ENCODE data around the gene ADGRG1.

Gene ADGRG1

DNA sequence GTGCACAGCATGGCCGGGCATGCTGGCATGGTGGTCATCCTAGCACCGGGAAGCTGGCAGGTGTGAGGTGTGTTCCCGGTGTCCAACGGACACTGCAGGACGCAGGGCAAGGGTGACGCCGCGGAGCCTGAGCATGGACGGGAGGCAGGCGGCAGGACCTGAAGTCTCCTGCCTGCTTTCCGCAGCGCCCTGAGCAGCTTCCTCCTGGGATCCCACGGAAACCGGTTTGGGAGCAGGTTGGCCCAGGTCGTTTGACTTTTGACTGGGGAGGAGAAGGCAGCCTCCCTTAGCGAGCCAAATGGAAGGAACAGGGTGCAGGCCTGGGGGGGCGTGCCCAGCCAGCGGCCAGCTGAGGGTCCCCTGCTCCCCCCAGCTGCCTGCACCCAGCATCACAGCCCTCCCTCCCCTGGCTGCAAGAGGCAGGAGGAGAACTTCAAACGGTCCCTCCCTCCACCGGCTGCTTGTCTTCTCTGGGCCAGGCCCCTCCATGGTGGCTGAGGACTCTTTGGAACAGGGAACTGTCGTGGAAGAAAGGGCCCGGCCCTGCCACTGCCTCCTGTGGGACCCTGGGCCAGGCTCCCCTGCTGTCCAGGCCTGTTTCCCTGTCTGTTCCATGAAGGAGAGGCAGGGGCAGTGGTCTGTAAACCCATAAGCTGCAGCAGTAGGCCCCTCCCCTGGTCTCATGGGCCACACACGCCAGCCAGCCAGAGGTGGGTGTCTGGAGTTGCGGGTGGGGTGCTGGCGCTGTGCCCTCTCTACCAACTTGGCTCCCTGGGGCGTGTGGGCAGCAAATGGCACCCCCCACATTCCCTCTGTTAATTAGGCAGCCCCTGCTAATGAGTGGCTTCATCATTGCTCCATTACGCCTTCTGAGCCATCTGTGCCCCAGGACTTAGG is 7.8 kb upstream of the ADGRG1 start:
- no peak for DNase-seq

DNA sequence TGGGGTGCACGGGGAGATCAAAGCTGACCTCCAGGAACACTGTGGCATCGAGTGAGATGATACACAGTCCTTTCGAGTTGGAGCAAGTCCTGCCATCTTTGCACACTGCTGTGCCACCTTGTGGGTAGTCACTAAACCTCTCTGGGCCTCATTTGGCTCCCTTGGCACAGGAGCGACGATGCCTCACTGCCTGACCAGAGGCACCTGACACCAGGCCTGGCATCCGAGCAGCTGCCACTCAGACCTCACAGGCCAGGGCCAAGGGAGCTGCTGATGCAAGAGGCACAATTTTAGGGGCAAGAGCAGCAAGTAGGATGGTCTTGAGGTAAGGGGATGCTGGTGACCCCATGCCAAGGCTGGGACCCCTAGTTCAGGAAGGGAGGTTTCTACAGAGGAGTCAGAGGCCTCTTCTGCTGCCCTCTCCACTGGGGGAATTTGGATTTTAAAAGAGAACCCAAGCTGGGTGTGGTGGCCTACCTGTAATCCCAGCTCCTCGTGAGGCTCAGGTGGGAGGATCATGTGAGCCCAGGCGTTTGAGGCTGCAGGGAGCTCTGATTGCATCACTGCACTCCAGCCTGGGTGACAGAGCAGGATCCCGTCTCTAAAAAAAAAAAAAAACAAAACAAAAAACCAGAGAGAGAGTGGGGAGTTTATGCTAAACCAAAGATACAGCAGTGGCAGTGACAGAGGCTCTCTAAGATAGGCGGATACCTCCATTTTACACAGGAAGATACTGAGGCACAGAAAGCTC is 6.7 kb upstream of the ADGRG1 start:
- no peak for DNase-seq

DNA sequence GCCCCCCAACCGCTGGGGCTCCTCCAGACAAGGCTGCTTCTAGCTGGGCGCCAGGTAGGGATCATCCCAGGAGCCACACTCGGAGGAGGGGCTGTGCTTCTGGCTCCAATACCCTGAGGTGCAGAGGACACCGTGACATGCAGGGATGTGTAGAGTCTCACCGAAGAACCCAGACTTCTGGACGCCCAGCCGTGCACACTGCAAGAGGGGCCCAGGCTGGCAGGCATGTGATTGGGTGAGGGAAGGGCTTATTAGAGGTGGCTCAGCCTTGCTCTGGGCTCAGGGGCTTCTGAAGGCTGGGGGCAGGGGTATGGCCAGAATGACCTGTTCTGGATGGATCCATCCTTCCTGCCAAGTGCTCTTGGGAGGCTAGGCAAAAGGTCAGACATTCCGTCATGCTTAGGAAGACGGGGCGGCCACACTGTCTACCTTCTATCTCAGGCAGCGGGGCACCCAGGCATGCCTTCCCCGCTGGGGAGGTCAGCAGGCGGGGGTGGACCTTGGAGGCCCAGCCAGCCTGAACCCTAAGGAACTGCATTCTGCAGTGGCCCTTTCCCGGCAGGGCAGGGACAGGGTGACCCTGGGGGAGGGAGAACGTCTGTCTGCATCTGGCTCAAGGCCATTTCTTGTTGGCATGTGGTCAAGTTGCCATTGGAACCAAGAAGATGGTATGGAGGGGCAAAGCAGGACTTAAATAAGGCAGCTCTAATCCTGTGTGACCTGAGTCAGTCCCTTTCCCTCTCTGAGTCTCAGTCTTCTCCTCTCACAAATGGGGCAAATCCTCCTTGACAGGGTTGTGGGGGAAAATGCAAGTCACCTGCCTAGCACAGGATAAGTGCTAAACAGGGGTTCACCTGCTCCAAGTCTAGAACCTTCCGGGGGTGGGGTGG is 5.8 kb upstream of the ADGRG1 start:
- DNase-seq, result no peak

DNA sequence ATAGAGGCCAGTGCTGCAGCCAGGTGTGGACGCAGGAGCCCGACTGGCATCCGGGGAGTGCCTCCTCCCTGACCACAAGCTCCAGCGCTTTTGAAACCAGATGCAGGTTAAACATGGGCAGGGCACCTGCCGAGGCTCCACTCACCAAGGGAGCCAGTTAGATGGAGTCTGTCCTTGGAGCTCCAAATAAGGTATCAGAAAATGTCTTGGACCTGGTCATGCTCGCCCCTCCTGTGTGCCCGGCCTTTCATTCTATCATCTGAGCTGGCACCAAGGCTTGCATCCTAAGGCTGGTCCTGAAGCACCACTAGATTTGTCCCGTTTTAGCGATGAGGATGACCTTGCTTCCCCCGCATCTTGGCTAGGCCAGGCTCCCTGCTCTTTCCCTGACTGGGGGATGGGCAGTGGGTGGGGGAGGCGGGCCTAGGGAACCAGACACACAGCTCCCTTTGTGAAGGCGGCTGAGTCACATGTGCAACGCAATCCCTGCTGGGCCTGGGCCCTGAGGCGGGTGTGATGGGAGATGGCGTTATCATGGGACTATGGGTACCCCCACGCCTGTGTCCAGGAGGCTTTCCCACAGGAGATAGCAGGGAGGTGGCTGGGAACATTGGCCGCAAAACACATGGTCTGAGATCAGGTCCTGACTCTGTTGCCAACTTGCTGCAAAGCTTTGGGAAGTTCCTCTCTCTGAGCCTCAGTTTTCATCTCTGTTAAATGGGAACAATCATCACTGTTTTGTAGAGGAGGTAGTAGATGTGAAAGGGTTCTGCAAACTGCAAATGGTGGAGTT is 5.0 kb upstream of the ADGRG1 start:
- no peak for DNase-seq

DNA sequence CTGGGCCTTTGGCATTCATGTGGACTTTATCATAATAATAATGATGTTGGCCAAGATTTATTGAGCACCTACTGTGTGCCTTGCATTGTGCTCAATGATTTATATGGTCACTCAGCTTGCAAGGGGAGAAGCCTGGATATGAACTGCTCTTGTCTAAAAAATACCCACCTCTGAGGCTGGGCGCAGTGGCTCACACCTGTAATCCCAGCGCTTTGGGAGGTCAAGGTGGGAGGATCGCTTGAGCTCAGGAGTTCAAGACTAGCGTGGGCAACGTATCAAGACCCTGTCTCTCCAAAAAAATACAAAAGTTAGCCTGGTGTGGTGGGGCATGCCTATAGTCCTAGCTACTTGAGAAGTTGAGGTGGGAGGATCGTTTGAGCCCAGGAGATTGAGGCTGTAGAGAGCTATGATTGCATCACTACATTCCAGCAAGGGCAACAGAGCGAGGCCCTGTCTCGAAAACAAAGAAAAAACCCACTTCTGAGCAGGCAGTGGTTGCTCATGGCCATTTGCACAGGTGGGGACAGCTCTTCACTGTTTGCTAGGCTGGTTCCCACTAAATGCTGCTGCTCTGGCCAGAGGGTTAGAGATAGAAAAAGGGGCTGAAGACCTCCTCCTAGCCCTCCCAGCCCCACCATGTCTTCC is 4.3 kb upstream of the ADGRG1 start:
- DNase-seq, result no peak

DNA sequence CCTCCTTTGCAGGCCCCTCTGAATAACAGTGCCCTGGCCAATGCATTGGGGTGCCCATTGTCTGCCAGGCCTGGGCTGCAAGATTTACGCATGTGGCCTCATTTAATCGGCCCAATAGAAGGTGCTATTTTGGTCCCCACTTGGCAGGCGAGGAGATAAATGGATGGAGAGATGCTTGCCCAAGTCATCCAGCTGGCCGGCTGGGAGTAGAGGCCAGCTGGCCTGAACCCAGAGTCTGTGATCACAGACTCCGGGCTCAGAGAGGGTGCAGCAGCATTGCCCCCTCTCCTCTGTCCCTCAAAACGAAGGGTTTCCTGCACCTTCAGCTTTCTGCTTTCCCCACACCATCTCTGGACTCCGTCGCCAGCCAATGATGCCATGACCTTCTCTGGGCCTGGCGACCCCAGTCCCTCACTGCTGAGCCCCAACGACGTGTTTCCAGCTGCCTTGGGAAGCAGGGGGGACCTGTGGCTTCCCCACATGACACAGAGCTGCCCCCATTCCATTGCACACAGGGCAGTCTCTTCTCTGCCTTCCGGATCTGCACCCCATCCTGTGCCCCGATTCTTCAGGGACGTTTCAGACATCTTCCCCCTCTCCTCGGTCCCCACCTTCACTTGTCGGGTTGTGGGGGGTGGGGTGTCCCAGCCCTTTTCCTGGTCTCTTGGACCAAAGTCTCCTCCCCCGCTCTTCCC is 3.5 kb upstream of the ADGRG1 start:
- DNase-seq, result no peak

DNA sequence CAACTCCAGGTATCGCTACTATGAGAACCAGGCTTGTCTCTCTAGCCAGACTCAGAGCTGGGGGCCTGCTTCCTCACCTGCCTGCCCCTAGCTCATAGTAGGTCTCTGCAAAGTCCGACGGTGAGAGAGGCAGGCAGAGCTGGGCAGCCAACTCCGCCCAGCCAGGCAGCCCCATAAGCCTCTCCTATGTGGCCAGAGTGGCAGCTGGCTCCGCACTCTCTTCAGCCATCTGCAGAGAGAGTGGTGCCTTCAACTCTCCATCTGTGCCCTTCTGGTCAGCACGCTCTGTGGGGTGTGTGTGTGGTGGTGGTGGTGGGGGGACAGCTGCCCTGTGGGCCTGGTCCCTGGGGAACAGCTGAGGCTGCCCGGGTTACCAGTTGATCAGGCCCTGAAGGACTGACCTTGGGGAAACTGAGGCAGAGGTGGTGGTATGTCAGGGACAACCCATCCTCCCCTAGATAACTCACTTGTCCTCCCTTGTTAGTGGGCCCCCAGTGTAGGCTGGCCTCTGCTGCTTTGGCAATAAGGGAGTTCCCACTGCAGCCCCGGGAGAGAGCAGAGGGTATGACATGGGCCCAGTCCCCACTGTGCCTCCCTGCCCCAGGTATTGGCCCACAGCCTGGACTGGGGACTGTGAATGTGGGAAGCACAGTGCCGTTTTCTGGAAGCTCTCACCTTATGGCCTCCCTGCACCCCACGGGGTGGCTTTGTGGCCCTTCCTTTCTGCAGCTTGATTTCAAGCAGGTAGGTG is 1.8 kb upstream of the ADGRG1 start:
- DNase-seq, result no peak

DNA sequence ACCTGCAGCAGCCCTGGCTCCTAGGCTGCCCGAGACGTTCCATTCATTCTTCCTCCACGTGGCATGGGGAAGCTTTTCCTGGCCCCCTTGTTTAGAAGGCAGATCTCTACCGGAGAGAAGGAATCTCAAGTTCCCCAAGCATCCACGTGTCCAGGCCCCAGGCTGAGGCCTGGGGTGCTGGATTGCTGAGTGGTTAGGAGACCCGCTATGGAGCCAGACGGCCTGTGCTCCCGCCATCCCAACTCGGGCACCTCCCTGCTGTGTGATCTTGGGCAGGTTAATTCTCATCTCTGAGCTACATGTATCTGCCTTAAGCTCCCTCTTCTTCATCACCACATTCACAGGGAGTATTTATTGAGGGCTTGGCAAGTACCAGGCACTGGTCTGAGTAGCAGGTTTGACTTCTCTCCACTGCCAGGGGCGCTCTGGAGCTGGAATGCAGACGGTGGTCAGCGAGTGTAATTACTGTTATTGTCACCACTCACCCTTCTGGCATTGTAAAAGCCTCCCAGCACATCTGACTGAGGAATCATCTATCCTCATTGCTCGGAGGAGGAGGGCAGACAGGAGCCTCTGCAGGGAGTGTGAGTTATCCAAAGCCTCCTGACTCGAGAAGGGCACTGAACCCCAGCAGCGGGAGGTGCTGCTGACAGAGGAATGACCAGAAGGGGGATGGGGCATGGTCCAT is 1.1 kb upstream of the ADGRG1 start:
- no peak for DNase-seq

DNA sequence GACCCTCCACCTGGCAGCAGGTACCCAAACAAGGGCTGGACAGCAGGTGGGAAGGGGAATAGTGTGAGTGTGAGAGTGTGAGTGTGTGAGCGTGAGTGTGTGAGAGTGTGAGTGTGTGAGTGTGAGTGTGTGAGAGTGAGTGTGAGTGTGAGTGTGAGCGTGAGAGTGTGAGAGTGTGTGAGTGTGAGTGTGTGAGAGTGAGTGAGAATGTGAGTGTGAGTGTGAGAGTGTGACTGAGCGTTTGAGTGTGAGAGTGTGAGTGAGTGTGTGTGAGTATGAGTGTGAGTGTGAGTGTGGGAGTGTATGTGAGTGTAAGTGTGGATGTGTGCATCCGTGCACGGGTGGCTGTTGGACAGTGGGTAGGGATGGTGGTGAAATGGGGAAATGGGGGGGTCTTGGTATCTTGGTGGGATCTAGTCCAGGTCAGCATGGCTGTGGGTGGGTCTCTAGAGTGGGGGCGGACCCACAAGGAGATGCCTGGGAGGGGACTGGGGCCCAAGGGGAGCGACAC is 408 bp downstream of the ADGRG1 start:
- no peak for DNase-seq

DNA sequence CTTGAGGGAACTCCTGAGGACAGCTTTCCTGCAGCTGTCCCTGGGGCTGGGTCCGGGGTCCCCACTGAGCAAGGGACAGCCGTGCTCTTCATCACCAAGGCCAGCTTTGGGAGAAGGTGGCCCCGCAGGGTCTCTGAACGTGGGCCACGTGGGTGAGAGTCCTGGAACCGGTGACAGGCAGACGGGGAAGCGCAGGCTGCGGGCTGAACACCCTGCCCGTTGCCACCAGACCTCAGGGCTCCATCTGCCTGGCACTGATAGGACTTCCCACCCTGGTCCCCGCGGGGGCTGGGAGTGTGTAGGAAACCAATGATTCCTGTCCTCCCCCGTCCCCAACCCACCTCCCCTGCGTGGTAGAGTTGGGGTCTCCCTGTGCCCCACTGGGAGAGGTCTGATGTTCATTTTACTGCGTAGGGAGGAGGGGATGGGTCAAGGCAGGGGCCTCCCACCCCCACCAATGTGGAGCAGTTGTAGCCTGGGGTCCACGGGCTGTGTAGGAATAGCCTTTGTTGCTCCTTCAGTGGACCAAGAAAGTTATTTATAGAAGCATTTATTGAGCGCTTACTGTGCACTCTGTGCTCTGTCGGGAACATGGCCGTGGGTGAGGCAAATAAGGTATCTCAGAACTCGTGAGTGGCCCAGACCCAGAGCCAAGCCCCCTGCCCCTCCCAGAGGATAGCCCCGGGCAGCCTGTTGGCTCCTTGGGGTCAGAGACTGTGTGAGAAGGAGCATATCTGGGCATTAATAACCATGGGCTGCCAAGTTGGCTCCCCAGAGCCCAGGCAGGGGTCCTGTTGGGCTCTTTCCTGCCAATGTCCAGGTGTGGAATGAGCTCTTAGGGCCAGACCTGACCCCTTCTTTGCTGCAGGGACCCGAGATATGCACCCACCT is 1.3 kb downstream of the ADGRG1 start:
- no peak for DNase-seq

DNA sequence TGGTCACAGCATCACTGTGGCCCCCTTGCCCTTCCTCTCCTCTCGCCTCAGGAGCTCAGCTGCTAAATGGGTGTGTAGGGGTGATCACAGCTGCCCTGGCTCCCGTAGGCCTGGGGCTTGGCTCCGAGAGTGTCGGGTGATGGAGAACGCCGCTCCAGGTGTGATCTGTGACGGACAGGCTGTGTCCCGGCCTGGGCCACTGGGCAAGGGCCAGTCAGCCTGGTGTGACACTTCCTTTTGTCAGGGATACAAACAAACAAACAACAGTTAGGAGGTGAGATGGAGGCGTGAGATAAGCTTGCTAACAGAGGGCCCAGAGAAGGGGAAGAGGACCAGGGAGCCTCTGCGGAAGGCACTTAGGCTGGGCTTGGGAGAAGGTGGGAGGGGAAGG is 2.0 kb downstream of the ADGRG1 start:
- DNase-seq, result no peak

DNA sequence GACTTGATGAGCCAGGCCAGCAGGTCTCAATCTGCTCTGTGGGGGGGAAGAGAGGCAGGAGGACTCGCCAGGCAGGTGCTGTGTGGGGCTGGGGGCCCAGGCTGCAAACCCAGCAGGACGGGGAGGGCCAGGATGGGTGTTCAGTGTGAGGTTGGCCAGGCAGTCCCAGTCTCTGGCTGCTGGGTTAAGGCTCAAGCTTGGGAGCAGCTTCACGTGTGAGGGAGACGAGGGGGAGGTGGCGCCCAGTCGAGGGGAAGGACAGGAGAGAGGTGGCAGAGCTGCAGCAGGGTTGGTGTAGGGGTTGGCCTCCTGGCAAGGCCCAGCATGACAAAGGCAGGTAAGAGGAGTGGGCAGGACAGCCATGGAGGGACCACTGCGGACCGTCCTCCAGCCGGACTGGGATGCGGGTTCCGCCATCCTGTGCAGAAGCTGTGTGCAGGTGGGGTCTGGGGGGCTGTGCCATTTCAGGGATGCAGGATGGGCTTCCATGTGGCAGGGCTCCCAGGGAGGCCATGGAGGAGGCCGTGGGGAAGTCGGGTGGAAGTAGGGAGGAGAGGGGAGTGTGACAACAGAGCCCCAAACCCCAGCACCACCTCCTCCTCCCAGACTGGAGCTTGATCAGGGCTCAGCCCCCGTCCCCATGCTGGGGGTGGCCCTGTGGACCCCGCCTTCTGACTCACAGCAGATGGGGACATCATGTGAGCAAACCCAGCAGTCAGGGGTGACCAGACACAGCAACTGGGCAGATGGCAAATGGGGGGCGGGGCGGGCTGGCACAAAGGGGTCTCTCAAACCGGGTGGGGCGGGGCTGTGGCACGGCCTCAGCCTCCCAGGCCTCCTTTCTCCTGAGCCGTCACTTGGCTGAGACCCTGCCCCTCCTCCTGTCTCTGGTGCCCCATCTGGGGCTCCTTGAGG is 2.8 kb downstream of the ADGRG1 start:
- DNase-seq, result no peak

DNA sequence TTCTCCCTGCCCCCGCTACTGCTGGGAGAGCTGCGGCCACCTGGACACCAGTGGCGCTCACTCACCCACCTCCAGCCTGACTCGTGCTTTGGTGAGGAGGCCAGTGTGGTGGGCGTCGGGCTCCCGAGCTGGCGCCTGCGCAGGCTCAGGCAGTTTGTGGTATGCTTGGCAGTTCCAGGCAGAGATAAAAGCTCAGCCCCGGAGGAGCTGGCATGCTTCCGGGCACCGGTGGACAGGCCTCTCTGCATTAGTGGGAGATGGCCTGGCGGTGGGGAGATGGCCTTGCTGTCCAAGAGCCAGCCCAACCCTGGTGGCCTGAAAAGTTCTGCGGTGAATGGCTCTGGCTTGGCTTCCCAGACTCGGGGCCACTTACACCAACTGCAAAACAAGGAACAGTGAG is 4.1 kb downstream of the ADGRG1 start:
- DNase-seq, result no peak

DNA sequence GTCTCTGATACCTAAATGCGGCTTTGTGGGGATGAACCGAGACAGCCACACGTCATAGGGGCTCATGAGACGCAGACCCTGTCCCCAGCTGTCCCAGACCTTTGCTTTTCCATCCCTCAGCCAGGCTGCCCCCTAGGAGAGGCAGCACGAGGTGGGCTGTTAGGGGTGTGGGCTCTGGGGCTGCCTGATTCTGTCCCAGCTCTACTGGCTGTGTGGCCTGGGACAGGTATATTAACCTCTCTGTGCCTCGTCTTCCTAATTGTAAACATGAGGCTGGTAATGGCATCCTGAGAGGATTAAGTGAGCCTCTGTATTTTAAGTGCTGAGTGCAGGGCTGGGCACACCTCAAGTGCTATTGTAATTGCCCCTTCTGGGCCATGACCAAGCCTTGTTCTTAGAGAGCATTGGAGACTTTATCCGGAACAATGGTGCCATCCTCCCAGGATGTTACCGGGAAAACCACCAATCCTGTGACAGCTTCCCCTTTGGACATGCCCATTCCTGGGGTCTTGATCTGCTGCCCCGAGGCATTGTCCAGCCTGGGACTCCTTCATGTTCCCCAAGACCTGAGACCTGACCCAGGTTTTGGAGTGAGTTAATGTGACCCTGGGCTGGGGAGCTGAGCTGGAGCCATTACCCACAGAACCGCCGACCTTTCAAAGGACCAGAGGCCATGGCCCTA is 5.1 kb downstream of the ADGRG1 start:
- no peak for DNase-seq

DNA sequence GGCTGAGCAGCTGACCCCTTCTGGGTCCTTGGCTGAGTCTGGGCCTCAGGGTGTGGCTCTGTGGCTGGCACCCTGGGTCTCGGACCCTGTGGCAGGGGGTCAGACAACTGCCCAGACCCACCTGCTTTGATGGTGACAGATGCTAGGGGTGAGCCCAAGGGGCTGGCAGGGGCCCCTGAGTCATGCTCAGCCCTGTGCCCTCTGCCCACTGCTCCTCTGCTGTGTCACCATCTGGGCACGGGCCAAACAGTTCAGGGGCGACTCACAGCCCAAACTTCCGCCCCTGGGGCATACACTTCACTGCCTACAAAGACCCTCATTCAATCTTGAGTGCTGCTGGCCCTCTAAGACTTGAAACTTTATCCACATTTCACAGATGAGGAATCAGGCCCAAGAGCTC is 5.7 kb downstream of the ADGRG1 start:
- DNase-seq, result no peak

DNA sequence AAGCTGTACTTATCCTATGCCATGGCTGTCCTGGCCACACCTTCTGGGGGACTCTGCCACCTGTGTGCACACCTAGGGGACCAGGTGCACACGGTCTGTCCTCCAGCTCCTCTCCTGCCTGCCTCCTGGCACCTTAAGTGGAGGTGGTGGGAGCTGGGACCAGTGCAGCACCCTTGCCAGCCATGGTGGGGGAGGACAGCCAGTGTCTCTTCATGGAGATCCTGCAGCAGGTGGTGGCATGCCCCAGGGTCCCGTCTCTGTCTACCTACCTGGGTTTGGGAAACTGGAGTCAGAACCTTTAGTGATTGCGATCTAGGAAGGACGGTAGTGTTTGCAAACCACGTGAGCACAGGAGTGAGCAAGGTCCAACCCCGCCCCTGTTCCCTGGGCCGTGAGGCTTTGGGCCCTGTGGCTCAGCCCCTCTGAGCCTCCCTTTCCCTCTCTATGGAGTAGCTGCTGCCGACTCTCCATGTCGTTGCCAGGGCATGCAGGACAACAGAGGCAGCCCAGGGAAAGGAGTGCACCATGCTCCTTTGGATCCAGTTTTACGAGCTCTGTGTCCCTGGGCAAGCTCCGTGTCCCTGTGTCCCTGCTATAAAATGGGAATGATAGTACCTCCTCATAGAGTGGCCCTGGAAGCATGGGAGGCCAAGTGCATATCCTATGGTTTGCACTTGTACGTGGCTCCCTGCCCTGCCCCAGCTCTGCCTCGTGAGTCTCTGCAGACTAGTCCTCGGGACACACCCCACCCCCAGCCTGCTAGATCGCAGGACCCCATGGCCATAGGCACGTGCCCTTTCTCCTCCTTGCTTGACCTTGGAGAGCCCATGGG is 7.1 kb downstream of the ADGRG1 start:
- DNase-seq, result no peak

All from KG1 (cell line).